ENCODE data around the gene GLYATL1B.
"Not testable (repeated sequence)": the region's sequence is repeated elsewhere in the genome, so short reads cannot be mapped to it uniquely, and the experiment has no call there.

Gene GLYATL1B

DNA sequence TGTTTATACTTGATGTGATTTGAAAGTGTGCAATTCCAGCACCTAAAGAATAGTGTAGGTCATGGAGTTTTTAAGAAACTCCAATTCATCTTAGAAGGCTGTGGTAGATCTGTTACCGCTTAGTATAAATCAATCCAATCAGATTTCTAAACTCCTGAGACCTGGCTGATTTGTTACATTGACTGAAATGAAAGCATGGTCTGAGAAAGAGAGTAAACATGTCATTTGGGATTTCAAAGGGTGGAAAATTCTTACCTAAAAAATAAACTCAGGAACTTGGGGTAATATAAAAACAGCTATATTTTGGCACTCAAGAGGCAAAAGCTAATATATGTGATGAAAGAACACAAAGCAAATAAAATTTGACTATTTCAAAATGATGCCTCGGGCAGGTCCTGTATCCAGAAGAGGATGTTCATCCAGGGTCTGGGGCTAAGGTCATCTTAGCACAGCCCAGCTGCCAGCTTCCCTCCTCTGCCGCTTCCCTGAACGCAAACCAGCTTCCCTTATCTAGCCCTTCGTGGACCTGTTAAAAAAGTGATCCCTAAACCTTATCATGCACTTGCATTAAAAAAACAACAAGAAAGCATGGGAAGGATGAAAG, 10.0 kb downstream of the GLYATL1B start:
- DNase-seq, result not testable (repeated sequence)

DNA sequence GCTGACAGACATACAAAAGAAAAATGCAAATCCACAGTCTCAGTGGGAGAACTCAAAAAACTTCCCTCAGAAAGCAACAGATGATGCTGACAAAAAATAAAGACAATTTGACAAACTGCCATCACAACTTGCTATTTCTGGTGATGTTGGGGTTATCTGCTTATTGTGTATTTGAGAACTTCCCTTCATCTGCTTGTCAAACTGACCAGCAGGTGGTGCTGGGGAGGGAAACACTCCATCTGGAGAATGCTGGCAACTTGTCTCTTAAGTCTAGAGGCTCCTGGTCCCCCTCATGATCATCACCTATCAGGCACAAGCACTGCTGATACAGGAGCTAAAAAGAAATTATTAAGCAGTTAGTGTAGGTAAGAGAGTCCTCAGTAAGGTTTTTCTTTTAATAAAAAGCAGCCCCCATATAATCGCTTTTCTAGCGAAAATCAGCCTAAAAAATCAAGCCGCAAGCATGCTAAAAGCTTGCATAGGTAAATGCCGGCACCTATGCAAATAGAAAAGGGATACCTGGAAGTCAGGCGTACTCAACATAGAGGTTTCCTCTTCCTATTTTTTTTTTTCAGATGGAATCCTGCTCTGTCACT, 11.1 kb downstream of the GLYATL1B start:
- peak; percentile 32 to 73 (median 53) for DNase-seq

DNA sequence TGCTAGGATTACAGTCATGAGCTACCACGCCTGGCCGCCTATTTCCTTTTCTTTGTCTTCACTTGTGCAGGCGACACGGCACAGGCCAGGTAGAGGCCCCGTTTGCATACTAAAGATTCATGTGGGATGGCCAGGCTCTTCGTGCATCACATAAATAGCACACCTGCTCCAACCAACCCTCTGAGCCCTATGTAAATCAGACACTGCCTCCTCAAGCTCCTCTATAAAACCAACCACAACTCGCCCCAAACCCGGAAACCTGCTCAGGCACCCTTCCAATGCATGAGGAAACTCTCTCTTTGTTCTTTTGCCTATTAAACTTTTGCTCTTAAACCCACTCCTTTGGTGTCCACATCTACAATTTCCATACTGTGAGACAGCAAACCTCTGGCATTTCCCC, 11.8 kb downstream of the GLYATL1B start:
- DNase-seq, result not testable (repeated sequence)

DNA sequence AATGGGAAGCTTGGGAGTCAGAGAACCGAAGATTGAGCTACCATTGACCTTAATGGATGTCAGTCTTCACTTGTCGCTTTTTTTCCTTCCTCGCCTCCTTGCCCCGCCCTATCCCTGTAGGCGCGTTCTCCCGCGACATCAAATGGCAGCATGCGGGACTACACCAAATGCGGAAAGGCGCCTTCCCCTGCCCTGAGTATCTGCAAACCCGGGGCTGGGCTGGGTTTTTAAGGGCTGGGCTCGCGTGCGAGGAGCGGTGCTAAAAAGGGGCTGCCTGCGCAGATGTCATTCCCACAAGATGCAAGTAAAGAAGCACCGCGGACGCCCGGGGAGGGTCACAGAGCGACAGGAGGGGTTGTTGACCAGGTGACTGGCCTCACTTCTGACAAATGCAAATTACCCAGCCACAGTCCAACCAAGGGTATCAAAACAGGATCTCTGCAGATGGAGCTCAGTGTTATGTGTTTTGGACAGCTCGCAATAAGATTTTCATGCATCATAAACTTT, 16.2 kb downstream of the GLYATL1B start:
- DNase-seq, result peak in 4 of 6 experiments; percentile 2 to 34 (median 21)

DNA sequence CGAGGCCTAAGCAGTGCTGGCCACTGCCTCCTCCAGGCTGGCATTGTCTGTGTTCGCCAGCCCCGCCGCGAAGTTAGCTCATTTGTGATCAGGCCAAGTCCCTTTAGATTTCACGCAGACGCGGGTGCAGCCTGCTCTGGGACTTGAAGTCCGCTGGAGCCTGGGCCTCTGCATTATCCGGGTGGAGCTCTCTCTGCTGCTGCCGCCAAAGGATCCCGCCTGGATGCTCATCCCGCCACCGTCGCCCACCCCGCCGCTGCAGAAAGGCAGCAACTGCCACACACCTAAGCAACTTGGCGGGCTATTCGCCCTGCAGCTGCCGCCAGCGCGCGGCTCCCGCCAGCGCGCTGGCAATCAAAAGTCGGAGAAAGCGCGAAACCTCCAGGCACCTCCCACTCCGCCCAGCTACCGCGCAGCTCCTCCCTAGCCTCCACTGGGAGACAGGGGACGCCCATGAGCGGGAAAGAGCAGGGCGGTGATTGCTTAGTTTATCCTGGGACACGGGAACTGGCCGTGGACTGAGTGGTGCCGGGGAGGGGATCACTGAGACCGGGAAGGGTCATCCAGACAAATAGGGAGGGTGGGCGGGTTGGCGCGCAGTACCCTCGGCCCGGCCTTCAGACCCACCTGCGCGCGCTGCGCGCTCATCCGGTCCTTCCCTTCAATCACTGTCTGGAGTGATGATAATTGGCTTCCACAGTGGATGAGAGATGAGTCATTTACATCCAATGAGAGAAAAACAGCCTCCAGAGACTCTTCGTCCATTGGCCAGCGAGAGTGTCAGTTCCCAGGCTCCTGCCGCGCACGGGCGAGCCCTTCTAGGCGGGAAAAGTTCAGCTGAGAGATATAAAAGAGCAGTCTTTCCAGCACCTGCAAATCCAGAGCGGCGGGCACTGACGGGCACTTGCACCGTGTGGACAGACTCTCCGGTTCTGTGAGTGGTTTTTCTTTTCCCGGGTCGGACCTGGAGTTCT, 20.5 kb downstream of the GLYATL1B start, which contains the start of gene FAM111B:
TSS of gene FAM111B (plus strand) at position 875 of the 974 bp plus-strand sequence. CDS start 2,389 bp downstream, outside the sequence.
- peak in 5 of 6 experiments; percentile 28 to 37 (median 32) for DNase-seq

DNA sequence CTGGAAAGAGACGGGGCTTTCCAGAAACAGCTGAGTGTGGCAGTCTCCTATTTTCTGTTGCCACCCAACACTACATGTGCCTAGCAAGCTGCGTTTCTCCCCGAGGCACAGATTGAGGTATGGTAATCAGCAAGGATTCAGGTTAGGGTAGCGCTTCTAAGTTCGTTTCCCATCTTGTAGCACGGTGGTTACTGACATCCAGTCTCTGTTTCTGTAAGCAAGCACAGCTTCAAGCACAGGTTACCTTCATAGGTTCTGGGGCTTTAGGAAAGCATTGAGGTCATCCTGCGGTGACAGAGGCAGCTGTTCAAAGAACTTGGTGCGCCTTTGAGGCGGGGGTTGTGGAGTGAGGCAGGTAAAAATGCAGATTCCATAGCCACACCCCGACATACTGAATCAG, 21.6 kb downstream of the GLYATL1B start:
- DNase-seq, result peak in 1 of 6 experiments; percentile 41

DNA sequence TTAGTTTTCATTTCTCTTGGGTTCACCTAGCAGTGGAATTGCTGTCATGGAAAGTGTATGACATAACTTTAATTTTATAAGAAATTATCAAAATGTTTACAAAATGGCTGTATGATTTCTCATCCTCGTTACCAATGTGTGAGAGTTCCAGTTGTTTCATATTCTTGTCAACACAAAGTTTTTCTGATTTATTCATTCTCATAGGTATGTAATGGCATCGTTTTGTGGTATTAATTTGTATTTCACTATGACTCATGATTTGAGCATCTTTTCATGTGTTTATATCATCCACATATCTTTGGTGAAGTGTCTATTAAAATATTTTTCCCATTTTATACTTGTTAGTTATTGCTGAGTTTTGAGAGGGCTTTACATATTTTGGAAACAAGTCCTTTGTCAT, 26.4 kb downstream of the GLYATL1B start:
- no peak for DNase-seq

DNA sequence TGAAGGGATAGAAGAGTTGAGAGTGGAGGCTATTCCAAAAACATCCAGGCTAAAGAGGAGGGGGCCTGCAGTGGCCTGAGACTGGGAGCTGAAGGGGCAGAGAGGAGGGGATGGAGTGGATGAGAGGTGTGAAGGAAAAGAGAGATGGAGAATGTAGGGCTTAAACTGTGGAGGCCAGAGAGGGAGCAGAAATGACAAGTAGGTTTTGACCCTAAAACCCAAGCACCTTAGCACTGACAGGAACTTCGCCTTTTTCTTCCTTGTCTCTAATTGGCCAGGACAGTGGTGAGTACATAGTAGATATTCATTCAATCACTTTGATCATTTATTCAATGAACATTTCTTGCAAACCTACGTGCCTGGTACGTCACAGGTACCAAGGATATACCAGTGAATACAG, 28.2 kb downstream of the GLYATL1B start:
- DNase-seq, result no peak

DNA sequence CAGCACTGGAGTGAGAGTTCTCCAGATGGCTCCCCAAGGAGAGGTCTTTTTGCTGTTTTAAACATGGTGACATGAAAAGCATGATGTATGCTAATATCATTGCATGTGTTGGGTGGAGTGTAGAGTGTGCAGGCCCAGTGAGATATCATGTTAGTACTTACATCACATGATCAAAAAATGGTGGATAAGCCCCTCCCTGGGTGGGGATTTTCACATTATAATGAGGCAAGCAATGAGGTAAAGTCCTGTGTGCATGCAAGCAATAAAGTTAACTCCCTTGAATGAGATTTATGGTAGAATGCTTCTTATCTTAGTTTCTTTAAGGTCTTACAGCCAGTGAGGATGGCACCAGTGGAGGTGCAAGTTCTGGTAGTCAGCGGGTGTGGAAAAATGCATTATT, 29.4 kb downstream of the GLYATL1B start:
- no peak for DNase-seq

DNA sequence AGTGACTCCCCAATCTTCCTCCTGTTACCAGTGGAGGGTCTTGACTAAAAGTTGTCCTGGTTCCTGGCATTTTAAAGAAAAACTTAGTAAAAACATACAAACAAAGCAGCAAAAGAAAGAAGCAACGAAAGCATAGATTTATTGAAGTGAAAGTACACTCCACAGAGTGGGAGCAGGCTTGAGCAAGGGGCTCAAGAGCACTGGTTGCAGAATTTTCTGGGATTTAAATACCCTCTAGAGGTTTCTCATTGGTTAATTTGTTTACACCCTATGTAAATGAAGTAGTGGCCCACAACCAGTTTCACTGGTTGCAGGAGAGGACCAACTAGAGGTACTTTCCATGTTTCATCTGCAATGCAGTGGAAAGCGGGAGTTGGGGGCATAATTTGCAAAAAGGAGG, 31.7 kb downstream of the GLYATL1B start:
- DNase-seq, result no peak

DNA sequence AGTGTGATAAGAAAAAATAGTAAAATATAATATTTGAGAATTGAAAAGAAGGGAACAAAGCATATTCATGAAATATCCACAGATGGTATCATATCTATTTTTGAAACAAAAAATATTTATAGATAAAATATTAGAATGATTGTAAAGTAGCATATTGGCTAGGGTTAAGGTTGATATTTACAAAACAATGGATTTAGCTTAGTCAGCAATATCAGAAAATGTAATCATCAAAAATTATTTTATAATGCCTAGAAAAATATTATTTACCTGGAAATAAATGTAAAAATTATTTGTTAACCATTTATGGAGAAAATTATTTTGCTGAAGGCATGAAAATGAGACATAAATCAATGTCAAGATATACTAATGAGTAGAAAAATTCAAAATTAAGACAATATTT, 33.7 kb downstream of the GLYATL1B start:
- no peak for DNase-seq

DNA sequence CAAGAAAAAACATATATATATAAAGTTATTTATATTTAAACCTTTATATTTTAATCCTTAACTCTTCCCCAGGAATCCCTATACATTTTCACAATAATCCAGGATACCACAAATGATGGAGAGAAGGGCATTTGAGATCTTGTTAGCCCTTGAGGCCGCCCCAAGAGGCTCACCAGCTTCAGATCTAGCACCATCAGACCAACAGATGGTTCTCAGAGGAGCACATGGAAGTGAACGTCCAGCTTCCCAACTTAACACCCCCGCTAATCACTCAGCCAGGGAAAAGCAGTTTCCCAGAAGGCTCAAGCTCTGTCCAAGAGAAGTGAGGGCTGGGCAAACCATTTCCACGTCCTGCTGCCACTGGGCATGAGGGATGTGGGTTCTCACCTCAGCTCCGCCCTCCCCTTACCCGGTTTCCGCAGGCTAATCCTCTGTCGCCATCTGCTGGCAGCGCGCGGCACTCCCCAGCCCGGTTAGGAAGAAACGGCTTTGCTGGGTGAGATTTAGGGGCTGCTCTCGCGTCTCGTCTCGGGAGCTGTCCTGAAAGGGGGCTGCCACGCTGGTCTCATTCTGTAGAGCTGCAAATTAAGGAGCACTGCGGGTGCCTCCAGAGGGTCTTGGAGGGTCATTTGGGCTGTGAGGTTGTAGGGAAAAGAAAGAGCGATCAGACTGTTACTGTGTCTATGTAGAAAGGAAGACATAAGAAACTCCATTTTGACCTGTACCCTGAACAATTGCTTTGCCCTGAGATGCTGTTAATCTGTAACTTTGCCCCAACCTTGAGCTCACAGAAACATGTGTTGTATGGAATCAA, 49.7 kb downstream of the GLYATL1B start:
- DNase-seq, result peak; percentile 68 to 89 (median 80)

DNA sequence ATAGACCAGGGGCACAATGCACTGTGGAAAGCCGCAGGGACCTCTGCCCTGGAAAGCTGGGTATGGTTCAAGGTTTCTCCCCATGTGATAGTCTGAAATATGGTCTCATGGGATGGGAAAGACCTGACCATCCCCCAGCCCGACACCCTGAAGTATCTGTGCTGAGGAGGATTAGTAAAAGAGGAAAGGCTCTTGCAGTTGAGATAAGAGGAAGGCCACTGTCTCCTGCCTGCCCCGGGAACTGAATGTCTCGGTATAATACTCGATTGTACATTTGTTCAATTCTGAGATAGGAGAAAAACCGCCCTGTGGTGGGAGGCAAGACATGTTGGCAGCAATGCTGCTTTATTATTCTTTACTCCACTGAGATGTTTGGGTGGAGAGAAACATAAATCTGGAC, 50.4 kb downstream of the GLYATL1B start:
- DNase-seq, result not testable (repeated sequence)

DNA sequence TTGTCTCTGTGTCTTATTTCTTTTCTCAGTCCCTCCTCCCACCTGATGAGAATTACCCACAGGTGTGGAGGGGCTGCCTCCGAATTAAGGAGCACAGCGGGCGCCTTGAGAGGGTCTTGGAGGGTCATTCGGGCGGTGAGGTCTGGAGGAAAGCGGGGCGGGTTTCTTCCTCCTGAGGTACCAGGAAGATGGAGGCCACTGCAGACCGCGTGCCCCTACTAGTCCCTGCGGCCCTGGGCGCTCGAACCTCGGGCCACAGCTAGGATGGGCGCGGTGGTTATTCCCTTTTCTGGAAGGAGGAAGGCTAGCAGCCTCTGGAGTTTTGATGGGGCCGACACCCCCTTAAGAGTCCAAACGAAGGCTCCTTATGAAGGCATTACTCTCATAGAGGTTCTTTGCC, 51.1 kb downstream of the GLYATL1B start:
- no peak for DNase-seq

DNA sequence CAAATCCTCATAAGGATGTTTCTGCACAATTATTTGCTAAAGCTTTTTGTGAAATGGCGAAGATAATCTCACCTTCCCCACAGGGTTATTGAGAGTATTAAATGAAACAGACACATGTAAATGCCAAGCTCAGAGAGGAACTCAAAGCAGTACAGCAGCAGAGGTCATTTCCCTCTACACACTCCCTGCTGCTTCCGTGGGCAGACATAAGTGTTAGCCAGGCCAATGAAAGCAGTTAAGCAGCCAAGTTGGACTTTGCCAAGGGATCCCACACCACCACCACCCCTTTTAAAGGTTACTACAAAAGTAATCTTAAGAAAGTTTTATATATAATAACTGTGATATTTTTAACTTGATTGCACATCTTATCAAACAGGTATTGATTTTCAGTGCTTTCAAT, 52.5 kb downstream of the GLYATL1B start:
- no peak for DNase-seq

DNA sequence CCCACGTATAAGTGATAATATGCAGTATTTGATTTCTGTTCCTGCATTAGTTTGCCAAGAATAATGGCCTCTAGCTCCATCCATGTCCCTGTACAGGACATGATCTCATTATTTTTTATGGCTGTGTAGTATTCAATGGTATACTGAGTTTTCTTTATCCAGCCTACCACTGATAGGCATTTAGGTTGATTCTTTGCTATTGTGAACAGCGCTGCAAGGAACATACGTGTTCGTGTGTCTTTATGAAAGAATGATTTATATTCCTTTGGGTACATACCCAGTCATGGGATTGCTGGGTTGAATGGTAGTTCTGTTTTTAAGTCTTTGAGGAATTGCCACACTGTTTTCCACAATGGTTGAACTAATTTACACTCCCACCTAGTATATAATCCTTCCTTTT, 55.1 kb downstream of the GLYATL1B start:
- DNase-seq, result no peak

DNA sequence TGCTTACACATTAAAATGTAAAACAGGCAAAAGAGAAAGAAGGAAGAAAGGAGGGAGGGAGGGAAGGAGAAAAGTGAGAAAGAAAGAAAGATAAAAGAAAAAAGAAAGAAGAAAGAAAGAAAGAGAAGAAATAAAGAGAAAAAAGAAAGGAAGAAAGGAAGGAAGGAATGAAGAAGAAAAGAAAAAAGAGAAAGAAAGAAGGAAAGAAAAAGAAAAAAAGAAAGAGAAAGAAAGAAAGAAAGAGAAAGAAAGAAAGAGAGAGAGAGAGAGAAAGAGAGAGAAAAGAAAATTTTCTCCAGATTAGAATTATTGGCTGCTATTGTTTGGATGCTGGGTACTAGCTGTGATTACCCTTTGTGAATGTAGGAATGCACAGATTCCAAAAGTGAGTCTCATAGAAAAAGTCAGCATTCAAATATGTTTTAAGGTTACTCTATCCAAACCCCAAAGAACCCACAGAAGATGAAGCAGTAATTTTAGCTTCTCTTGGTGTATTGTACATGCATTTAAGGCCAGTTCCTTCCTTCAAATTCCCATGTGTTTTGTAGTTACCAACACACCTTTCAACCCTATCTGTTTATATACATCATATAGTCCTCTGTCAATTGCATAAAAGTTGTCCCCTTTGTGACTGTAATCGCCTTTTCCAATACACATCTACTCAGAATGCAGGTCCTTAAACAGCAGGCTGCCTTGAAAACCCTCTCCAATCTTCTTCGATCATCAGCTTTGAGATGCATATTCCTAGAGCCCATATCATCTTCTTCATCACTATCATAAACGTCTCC, 55.8 kb downstream of the GLYATL1B start:
- DNase-seq, result peak in 1 of 6 experiments; percentile 32

DNA sequence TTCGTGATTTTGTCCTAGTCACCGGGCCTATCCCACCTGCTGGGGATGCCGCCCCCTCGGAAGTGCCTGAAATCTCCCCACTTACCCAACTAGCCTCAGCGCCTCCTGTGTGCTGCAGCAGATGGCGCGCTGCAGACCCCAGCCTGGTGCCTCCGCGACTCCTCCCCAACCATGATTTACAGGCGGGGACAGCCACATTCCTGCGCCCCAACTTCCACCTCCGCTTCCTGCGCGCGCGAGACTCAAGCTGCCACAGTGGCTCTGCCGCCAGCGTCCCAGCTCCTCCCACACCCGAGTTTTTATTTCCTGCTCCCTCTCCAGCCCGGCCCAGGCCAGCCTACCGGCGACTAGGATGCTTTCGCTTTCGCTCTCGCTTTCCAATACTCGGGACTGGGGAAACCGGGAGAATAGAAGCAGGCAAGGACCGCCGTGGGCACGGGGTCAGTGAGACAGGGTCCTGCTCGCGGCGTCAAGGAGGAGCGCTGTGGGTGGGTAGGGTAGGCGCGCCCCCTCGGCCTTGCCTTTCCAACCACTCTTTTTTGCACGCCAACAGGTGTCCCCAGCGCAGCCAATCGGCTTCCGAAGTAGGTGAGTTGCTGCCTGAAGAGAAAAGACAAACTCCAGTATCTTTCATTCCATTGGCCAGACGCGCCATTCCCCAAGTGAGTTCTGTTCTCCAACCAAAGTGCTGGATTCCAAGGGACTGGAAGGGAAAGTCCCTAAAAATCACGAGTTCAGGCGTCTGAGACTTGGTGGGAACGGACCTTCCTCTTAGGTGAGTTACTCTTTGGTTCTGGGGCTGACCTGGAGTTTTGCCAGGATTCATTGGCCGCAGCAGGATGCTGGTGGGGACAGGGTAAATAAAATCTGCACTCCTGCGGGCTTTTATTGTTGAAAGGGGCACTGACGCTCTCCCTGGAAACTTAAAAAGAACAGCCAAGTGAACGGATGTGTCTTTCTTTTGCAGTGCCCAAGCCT, 56.7 kb downstream of the GLYATL1B start, which contains the start of gene FAM111A:
TSS of gene FAM111A (plus strand) at position 327 of the 978 bp plus-strand sequence. CDS start 6,017 bp downstream, outside the sequence.
- DNase-seq, result peak; percentile 83 to 96 (median 89)

DNA sequence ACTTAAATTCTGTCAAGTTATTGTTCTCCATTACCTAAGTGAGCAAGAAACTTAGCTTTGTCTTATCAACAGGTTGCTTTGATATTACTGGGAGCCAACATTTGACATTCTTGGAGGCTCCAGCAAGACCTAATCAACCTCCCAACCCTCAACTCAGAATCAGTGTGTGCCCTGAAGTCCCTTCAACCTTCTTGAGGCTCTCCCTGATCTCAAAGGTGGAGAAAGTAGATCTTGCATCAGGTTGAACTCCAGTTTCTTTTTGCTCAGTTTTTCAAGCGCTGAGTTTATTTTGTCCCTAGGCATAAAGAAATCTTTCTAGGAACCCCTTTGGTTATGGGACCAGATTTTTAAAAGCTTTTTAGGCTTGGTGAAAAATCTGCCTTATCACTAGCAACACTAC, 58.0 kb downstream of the GLYATL1B start:
- no peak for DNase-seq
